Activated CD4-positive, alpha-beta T cell treated with anti-CD3 and anti-CD28 coated beads, Interleukin-2, amount 10 ng/mL, durations not matched to agents 7 days and 5 days (primary cell): ENCODE data around the gene NDUFB1. TPM values are rescaled to one million over a fixed set of nuclear protein-coding genes. Genes with fewer than 3 reads are reported as not detected.

ENCODE experiments used
- CTCF ChIA-PET: fragments of 350-600 bp; sonication (Branson Sonifier 250); formaldehyde crosslinking; loops from one replicate; lab custom pipeline; 2021; ENCODE audit warnings: antibody characterized with exemption; lab: Charles Lee
- POLR2A ChIA-PET: fragments of 350-600 bp; sonication (Branson Sonifier 250); formaldehyde crosslinking; loops from one replicate; lab custom pipeline; 2021; ENCODE audit warnings: antibody characterized with exemption; lab: Charles Lee
- DNase-seq: peaks from one replicate; pipeline ENCODE4 v3.0.0-alpha.2; 2020
- H3K27ac Mint-ChIP-seq: one replicate; pipeline ENCODE4 v1.8.0; 2021; ENCODE audit warnings: mild to moderate bottlenecking, moderate library complexity, mixed read lengths
- H3K27me3 Mint-ChIP-seq: one replicate; pipeline ENCODE4 v1.8.0; 2021; ENCODE audit warnings: mixed read lengths
- H3K36me3 Mint-ChIP-seq: one replicate; pipeline ENCODE4 v1.8.0; 2021; ENCODE audit warnings: low read depth, mixed read lengths
- H3K4me1 Mint-ChIP-seq: one replicate; pipeline ENCODE4 v1.8.0; 2021; ENCODE audit warnings: mixed read lengths
- H3K4me3 Mint-ChIP-seq: one replicate; pipeline ENCODE4 v1.8.0; 2021; ENCODE audit warnings: mild to moderate bottlenecking, moderate library complexity, mixed read lengths
- H3K9me3 Mint-ChIP-seq: one replicate; pipeline ENCODE4 v1.8.0; 2021; ENCODE audit warnings: mixed read lengths
- total RNA-seq, 2 experiments: library from RNA; stranded (reverse); gene quantifications; one replicate each; pipeline ENCODE4 v1.2.3, GENCODE V29; 2021

The NDUFB1 gene
- total RNA-seq, 2 experiments from 2014 or later: 109 to 143 TPM

GRCh38 chr14:92122351-92122677 lies 808 bp upstream of the NDUFB1 start:
- no peaks in the 10 kb centered on the region for H3K27me3 Mint-ChIP-seq
- no peak for DNase-seq
- peaks cover 28% of the 10 kb centered on the region for H3K36me3 Mint-ChIP-seq
- ChIA-PET CTCF (interaction anchor here (0.6 to 13.2 kb wide), 11 partner anchors 10 to 271 kb away, joined by 3 to 132 read pairs (median 6); partner anchors contain the start of gene ATXN3), POLR2A (no interaction called here)
- H3K4me1 Mint-ChIP-seq: peaks cover 41% of the 10 kb centered on the region
- no peaks in the 10 kb centered on the region for H3K9me3 Mint-ChIP-seq
- peak overlapping the region; percentile 100 for H3K27ac Mint-ChIP-seq
- H3K4me3 Mint-ChIP-seq: peak overlapping the region; percentile 86

GRCh38 chr14:92121207-92121669 lies 268 bp downstream of the NDUFB1 start:
- no peaks in the 10 kb centered on the region for H3K27me3 Mint-ChIP-seq
- H3K27ac Mint-ChIP-seq: peak overlapping the region; percentile 100
- no peaks in the 10 kb centered on the region for H3K9me3 Mint-ChIP-seq
- H3K36me3 Mint-ChIP-seq: peaks cover 25% of the 10 kb centered on the region
- CTCF ChIA-PET: interaction anchor here (0.5 to 13.2 kb wide), 12 partner anchors 10 to 609 kb away, joined by 3 to 132 read pairs (median 6); partner anchors contain the start of gene ATXN3
- H3K4me1 Mint-ChIP-seq: peaks cover 34% of the 10 kb centered on the region
- DNase-seq: no peak
- POLR2A ChIA-PET: interaction anchor here (0.6 to 0.9 kb wide), 2 partner anchors 15 to 71 kb away, joined by 3 to 6 read pairs; partner anchors contain the start of gene ATXN3
- peak overlapping the region; percentile 86 for H3K4me3 Mint-ChIP-seq

DNA sequence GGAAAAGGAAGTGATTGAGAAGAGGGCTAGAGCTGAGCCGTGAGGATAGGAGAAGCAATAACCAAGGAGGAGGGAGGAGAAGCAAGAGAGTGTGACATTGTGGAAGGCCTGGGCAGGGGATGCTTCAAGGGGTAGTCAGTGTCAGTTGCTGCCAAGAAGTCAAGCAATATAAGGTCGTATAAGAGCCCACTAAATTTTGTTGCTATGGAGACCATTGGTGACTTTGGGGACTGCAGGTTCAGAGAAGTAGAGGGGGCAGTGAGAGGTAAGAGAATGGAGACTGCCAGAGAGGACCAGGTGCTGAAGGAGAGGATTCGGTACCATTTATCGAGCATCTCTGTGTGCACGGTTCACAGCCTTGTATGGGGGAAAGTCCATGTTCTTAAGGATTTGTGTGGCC lies 12.0 kb downstream of the NDUFB1 start:
- Mint-ChIP-seq H3K9me3 (no peaks in the 10 kb centered on the region), H3K27ac (no peak overlapping the region), H3K4me1 (peaks cover 28% of the 10 kb centered on the region), H3K4me3 (no peak overlapping the region), H3K27me3 (no peaks in the 10 kb centered on the region), H3K36me3 (peaks cover 2% of the 10 kb centered on the region)
- ChIA-PET POLR2A (no interaction called here), CTCF (interaction anchor here (0.6 to 4.7 kb wide), 2 partner anchors 12 to 24 kb away, joined by 3 to 132 read pairs; partner anchors contain the start of genes CPSF2 and NDUFB1)
- no peak for DNase-seq

- no peak overlapping the region for H3K4me3 Mint-ChIP-seq
- H3K4me1 Mint-ChIP-seq: peaks cover 33% of the 10 kb centered on the region
- no peak overlapping the region for H3K27ac Mint-ChIP-seq
- no peak for DNase-seq
- no peaks in the 10 kb centered on the region for H3K27me3 Mint-ChIP-seq
- ChIA-PET POLR2A (no interaction called here), CTCF (interaction anchor here (0.6 to 4.7 kb wide), 3 partner anchors 11 to 15 kb away, joined by 3 to 132 read pairs (median 10); partner anchors contain the start of genes CPSF2 and NDUFB1)
- no peaks in the 10 kb centered on the region for H3K9me3 Mint-ChIP-seq
- H3K36me3 Mint-ChIP-seq: peaks cover 2% of the 10 kb centered on the region
Observed at GRCh38 chr14:92108345-92109254, 12.9 kb downstream of the NDUFB1 start.

DNA sequence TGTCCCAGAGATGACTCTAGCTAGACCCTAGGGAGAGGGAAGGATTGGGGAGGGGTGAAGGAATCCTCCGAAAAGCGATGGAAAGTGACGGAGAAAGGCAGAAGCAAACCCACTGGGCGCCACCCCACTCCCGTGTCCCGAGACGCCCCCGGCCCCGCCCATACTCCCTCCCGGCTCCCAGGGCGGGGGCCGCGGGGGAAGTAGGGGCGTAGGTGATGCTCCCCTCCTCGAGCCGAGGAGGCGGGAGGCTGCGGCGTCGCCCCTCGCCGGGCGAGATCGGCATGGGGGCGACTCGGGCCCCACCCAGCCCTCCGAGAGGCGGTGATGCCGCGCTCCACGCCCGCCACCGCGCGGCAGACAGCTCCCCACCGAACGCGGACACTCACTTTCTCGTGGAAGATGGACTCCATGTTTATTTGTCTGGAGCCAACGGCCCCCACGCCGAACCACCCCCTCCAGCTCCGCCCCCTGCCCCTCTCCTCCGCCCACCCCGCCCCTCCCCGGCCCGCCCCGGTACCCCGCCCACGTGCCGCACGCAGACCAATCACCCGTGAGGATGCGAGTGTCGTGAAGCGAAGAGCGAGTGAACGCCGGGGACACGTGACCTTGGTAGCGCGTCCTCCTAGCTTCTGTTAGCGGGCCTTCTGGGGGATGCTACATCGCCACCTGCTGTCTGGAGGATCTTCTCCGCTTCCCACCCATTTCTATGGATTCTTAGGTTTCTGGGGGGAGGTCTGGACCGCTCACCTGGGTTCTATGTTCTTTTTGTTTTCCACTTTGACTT lies 15.2 kb downstream of the NDUFB1 start, which contains the start of gene ATXN3:
Gene ATXN3 (minus strand): TSS at position 440 of the 784 bp plus-strand sequence. CDS start 30 bp downstream, at position 410.
- Mint-ChIP-seq H3K27me3 (no peaks in the 10 kb centered on the region), H3K27ac (peak within 1 kb of the TSS; percentile 96), H3K9me3 (no peaks in the 10 kb centered on the region), H3K36me3 (peaks cover 2% of the 10 kb centered on the region), H3K4me1 (peaks cover 47% of the 10 kb centered on the region), H3K4me3 (peak within 1 kb of the TSS; percentile 94)
- ChIA-PET CTCF (interaction anchor here (0.6 to 4.7 kb wide), 22 partner anchors 9 to 622 kb away, joined by 3 to 132 read pairs (median 4); partner anchors contain the start of genes CPSF2, NDUFB1, TC2N and TRIP11), POLR2A (interaction anchor here (0.5 to 1.3 kb wide), 5 partner anchors 9 to 67 kb away, joined by 3 to 6 read pairs (median 3); partner anchors contain the start of genes CPSF2, NDUFB1 and TRIP11)
- DNase-seq: peak; percentile 96

- Mint-ChIP-seq H3K4me1 (peaks cover 47% of the 10 kb centered on the region), H3K9me3 (no peaks in the 10 kb centered on the region), H3K4me3 (peak overlapping the region; percentile 94), H3K36me3 (no peaks in the 10 kb centered on the region), H3K27ac (peak overlapping the region; percentile 96), H3K27me3 (no peaks in the 10 kb centered on the region)
- DNase-seq: no peak
- ChIA-PET POLR2A (no interaction called here), CTCF (interaction anchor here (0.9 to 4.7 kb wide), 8 partner anchors 16 to 596 kb away, joined by 3 to 132 read pairs (median 6); partner anchors contain the start of genes CPSF2, NDUFB1 and TRIP11)
Observed at GRCh38 chr14:92105893-92106142, 15.7 kb downstream of the NDUFB1 start.

GRCh38 chr14:92105073-92105892 lies 16.2 kb downstream of the NDUFB1 start:
- Mint-ChIP-seq H3K36me3 (no peaks in the 10 kb centered on the region), H3K27me3 (no peaks in the 10 kb centered on the region), H3K27ac (peak overlapping the region; percentile 96), H3K4me3 (peak overlapping the region; percentile 94), H3K9me3 (no peaks in the 10 kb centered on the region), H3K4me1 (peaks cover 47% of the 10 kb centered on the region)
- DNase-seq: no peak
- POLR2A ChIA-PET: no interaction called here
- CTCF ChIA-PET: interaction anchor here (1.2 to 4.7 kb wide), 6 partner anchors 17 to 596 kb away, joined by 3 to 132 read pairs (median 6); partner anchors contain the start of genes CPSF2, NDUFB1 and TRIP11

- H3K36me3 Mint-ChIP-seq: no peaks in the 10 kb centered on the region
- DNase-seq: no peak
- no peaks in the 10 kb centered on the region for H3K27me3 Mint-ChIP-seq
- H3K4me3 Mint-ChIP-seq: peak overlapping the region; percentile 8
- H3K4me1 Mint-ChIP-seq: peaks cover 46% of the 10 kb centered on the region
- no peak overlapping the region for H3K27ac Mint-ChIP-seq
- ChIA-PET POLR2A (no interaction called here), CTCF (no interaction called here)
- no peaks in the 10 kb centered on the region for H3K9me3 Mint-ChIP-seq
Observed at GRCh38 chr14:92103363-92103989, 18.0 kb downstream of the NDUFB1 start.

GRCh38 chr14:92099802-92100201 lies 21.7 kb downstream of the NDUFB1 start:
- H3K36me3 Mint-ChIP-seq: peaks cover 5% of the 10 kb centered on the region
- H3K27me3 Mint-ChIP-seq: no peaks in the 10 kb centered on the region
- H3K4me3 Mint-ChIP-seq: no peak overlapping the region
- no peaks in the 10 kb centered on the region for H3K9me3 Mint-ChIP-seq
- ChIA-PET CTCF (interaction anchor here (1.5 to 1.6 kb wide), 2 partner anchors 22 to 59 kb away, joined by 3 to 9 read pairs; partner anchors contain the start of genes CPSF2 and NDUFB1), POLR2A (no interaction called here)
- no peak for DNase-seq
- peaks cover 24% of the 10 kb centered on the region for H3K4me1 Mint-ChIP-seq
- no peak overlapping the region for H3K27ac Mint-ChIP-seq

DNA sequence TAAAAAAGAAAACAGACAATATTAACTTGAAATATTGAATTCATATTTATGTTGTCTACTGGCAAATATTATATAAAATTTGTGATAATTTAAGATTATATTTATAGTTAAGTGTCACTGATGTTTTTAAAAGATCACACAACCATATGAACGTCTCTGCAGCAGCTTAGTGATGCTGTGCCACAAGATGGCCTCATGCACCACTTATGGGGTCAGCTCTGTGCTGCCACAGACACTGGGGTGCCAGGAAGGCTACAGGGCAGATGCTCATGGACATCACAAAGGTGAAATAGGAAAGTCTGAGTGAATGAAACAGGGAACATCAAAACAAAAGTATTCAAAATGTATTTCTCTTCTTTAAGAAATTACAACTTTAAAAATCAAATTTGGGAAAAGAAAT lies 28.2 kb downstream of the NDUFB1 start:
- ChIA-PET POLR2A (no interaction called here), CTCF (interaction anchor here (0.6 kb wide), 4 partner anchors 15 to 445 kb away, joined by 3 to 4 read pairs (median 3); no protein-coding TSS in a partner anchor)
- Mint-ChIP-seq H3K4me3 (no peak overlapping the region), H3K9me3 (no peaks in the 10 kb centered on the region), H3K27ac (no peak overlapping the region), H3K4me1 (no peaks in the 10 kb centered on the region), H3K27me3 (no peaks in the 10 kb centered on the region), H3K36me3 (peaks cover 16% of the 10 kb centered on the region)
- no peak for DNase-seq

- no peak for DNase-seq
- Mint-ChIP-seq H3K4me3 (no peak overlapping the region), H3K27ac (no peak overlapping the region), H3K4me1 (no peaks in the 10 kb centered on the region), H3K27me3 (no peaks in the 10 kb centered on the region), H3K9me3 (no peaks in the 10 kb centered on the region), H3K36me3 (peaks cover 21% of the 10 kb centered on the region)
- POLR2A ChIA-PET: interaction anchor here (0.6 kb wide), 1 partner anchor 64 kb away, joined by 3 read pairs; no protein-coding TSS in a partner anchor
- CTCF ChIA-PET: interaction anchor here (0.6 to 1.0 kb wide), 3 partner anchors 33 to 97 kb away, joined by 3 to 5 read pairs (median 3); partner anchors contain the start of genes CPSF2 and NDUFB1
Observed at GRCh38 chr14:92088494-92088893, 33.0 kb downstream of the NDUFB1 start.
